Skeletal muscle satellite cell (primary cell): ENCODE measurements around the gene UBE2E1.
"Not testable (repeated sequence)": the region's sequence is repeated elsewhere in the genome, so short reads cannot be mapped to it uniquely, and the experiment has no call there.

Source experiments
- H3K27me3 ChIP-seq: 2 replicates; pipeline ENCODE4 v1.7.0; 2013; ENCODE audit warnings: low read length; ENCODE audit not compliant: control insufficient read depth, insufficient read depth
- H3K36me3 ChIP-seq: 2 replicates; pipeline ENCODE4 v1.7.0; 2013; ENCODE audit warnings: mild to moderate bottlenecking, control low read depth, low read length; ENCODE audit not compliant: insufficient read depth
- H3K4me1 ChIP-seq: 2 replicates; pipeline ENCODE4 v1.7.0; 2013; ENCODE audit warnings: low read length; ENCODE audit not compliant: control insufficient read depth, insufficient read depth
- H3K4me2 ChIP-seq: 2 replicates; pipeline ENCODE4 v1.7.0; 2013; ENCODE audit warnings: mild to moderate bottlenecking, low read length
- H3K4me3 ChIP-seq: 2 replicates; pipeline ENCODE4 v1.7.0; 2013; ENCODE audit warnings: low read length
- H3K9ac ChIP-seq: 2 replicates; pipeline ENCODE4 v1.7.0; 2013; ENCODE audit warnings: mild to moderate bottlenecking, low read depth, low read length, moderate library complexity
- H3K9me3 ChIP-seq: replicated peaks from 2 replicates; pipeline ENCODE4 v1.7.0; 2013; ENCODE audit warnings: mild to moderate bottlenecking, control low read depth, low read length

Gene UBE2E1

DNA sequence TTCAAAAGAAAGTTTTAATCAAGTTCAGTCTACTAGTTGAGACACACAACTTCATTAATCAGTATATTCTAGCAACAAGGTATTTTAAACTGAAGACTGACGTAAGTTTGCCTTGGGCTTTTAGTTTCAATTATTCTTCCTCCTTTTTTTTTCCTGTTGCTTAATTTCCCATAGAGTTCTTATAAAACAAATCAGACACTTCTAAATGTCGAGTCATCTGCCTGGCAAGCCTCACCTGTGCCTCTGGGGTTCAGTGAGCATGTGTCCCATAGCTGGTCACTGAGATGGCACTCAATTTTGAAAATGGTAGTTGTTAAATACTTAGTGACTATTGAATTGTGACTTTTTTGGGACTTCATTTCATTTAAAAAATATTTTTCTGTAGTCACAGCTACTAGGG is 83.6 kb downstream of the UBE2E1 start:
- Histone ChIP-seq H3K4me1 (no peaks in the 10 kb centered on the region), H3K9ac (no peak overlapping the region), H3K36me3 (peaks cover 24% of the 10 kb centered on the region)

GRCh38 chr3:23889950-23890349 is 84.2 kb downstream of the UBE2E1 start:
- H3K36me3 ChIP-seq, result peaks cover 24% of the 10 kb centered on the region
- no peaks in the 10 kb centered on the region for H3K9me3 ChIP-seq
- no peak overlapping the region for H3K9ac ChIP-seq
- H3K4me2 ChIP-seq, result no peak overlapping the region
- no peak overlapping the region for H3K4me3 ChIP-seq
- no peaks in the 10 kb centered on the region for H3K27me3 ChIP-seq
- H3K4me1 ChIP-seq, result no peaks in the 10 kb centered on the region

More for the DNA sequence above, 83.6 kb downstream of the UBE2E1 start:
- no peak overlapping the region for H3K4me3 ChIP-seq
- no peak overlapping the region for H3K4me2 ChIP-seq
- H3K27me3 ChIP-seq, result no peaks in the 10 kb centered on the region
- H3K9me3 ChIP-seq, result no peaks in the 10 kb centered on the region

- Histone ChIP-seq H3K9ac (no peak overlapping the region), H3K4me2 (no peak overlapping the region), H3K9me3 (no peaks in the 10 kb centered on the region), H3K27me3 (no peaks in the 10 kb centered on the region), H3K4me3 (no peak overlapping the region), H3K4me1 (no peaks in the 10 kb centered on the region), H3K36me3 (peaks cover 27% of the 10 kb centered on the region)
Observed at GRCh38 chr3:23894254-23895061, 88.7 kb downstream of the UBE2E1 start.

GRCh38 chr3:23895181-23895580 is 89.4 kb downstream of the UBE2E1 start:
- Histone ChIP-seq H3K4me1 (no peaks in the 10 kb centered on the region), H3K9ac (no peak overlapping the region), H3K9me3 (no peaks in the 10 kb centered on the region), H3K4me3 (no peak overlapping the region), H3K27me3 (no peaks in the 10 kb centered on the region), H3K4me2 (no peak overlapping the region), H3K36me3 (peaks cover 21% of the 10 kb centered on the region)

DNA sequence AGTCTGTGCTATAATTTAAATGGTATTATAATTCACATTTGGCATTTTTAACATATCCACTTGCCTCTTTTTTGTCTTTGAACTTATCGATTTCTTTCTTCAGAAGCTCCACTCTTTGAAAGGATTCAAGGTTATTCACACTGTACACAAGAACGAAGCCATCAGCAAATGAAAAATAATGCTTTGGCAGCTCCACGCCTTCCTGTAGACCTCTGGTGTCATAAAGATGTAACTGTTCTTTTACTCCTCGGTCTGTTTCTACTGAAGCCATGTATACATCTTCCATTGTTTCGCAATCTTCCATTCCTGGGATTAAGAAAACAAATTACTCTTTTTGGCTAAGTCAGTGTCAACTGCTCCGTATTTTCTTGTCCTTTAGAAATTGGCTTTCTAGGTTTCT is 95.0 kb downstream of the UBE2E1 start:
- Histone ChIP-seq H3K9me3 (no peaks in the 10 kb centered on the region), H3K9ac (no peak overlapping the region), H3K4me3 (no peak overlapping the region), H3K4me1 (no peaks in the 10 kb centered on the region), H3K36me3 (peaks cover 17% of the 10 kb centered on the region), H3K4me2 (no peak overlapping the region), H3K27me3 (no peaks in the 10 kb centered on the region)

DNA sequence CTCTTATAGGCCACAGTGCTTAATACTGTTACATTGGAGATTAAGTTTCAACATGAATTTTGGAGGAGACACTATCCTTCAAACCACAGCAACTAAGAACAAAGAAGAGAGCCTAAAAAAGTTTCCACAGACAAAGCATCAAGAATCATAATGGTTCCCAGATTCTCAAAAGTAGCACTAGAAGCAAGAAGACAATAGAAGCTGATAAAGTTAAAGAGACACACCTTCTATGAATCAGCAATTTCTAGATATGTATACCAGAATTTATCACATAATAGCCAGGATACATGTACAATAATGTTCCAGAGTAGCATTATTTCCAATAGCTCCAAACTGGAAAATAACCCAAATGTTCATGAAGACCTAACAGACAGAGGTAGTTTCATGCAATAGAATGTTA is 98.8 kb downstream of the UBE2E1 start:
- Histone ChIP-seq H3K9ac (no peak overlapping the region), H3K4me2 (no peak overlapping the region), H3K9me3 (no peaks in the 10 kb centered on the region), H3K4me1 (no peaks in the 10 kb centered on the region), H3K4me3 (no peak overlapping the region), H3K27me3 (no peaks in the 10 kb centered on the region), H3K36me3 (peaks cover 13% of the 10 kb centered on the region)

DNA sequence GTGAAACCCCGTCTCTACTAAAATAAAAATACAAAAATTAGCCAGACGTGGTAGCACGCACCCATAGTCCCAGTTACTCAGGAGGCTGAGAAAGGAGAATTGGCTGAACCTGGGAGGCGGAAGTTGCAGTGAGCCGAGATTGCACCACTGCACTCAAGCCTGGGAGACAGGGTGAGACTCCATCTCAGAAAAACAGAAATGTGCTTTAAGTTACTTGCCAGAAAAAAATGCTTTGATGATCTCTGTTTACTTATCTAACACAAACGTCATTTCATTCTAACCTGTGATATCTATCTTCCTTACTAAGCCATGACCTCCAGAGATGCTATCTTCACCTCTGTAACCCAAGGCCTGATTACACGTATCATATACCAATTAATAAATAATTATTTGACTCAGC is 103.6 kb downstream of the UBE2E1 start:
- Histone ChIP-seq H3K4me1 (peaks cover under 1% of the 10 kb centered on the region), H3K27me3 (no peaks in the 10 kb centered on the region), H3K4me3 (no peak overlapping the region), H3K36me3 (peaks cover 6% of the 10 kb centered on the region), H3K4me2 (no peak overlapping the region), H3K9me3 (no peaks in the 10 kb centered on the region), H3K9ac (no peak overlapping the region)

- no peak overlapping the region for H3K4me3 ChIP-seq
- peaks cover 15% of the 10 kb centered on the region for H3K4me1 ChIP-seq
- H3K9ac ChIP-seq, result no peak overlapping the region
- peaks cover 6% of the 10 kb centered on the region for H3K36me3 ChIP-seq
- no peak overlapping the region for H3K4me2 ChIP-seq
- H3K27me3 ChIP-seq, result no peaks in the 10 kb centered on the region
- no peaks in the 10 kb centered on the region for H3K9me3 ChIP-seq
Observed at GRCh38 chr3:23911397-23911796, 105.6 kb downstream of the UBE2E1 start.

DNA sequence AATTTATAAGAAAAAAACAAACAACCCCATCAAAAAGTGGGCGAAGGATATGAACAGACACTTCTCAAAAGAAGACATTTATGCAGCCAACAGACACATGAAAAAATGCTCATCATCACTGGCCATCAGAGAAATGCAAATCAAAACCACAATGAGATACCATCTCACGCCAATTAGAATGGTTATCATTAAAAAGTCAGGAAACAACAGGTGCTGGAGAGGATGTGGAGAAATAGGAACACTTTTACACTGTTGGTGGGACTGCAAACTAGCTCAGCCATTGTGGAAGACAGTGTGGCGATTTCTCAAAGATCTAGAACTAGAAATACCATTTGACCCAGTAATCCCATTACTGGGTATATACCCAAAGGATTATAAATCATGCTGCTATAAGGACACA is 106.6 kb downstream of the UBE2E1 start:
- H3K4me1 ChIP-seq, result peaks cover 15% of the 10 kb centered on the region
- H3K4me3 ChIP-seq, result not testable (repeated sequence)

GRCh38 chr3:23913182-23913581 is 107.4 kb downstream of the UBE2E1 start:
- no peak overlapping the region for H3K4me3 ChIP-seq
- H3K9me3 ChIP-seq, result no peaks in the 10 kb centered on the region
- peaks cover 15% of the 10 kb centered on the region for H3K4me1 ChIP-seq
- H3K27me3 ChIP-seq, result no peaks in the 10 kb centered on the region
- H3K36me3 ChIP-seq, result peaks cover 14% of the 10 kb centered on the region
- no peak overlapping the region for H3K9ac ChIP-seq
- H3K4me2 ChIP-seq, result no peak overlapping the region

More for the DNA sequence above, 106.6 kb downstream of the UBE2E1 start:
- not testable (repeated sequence) for H3K4me2 ChIP-seq, H3K9me3 ChIP-seq, H3K9ac ChIP-seq, H3K36me3 ChIP-seq, H3K27me3 ChIP-seq

GRCh38 chr3:23913873-23914743 is 108.4 kb downstream of the UBE2E1 start:
- no peak overlapping the region for H3K9ac ChIP-seq
- H3K9me3 ChIP-seq, result no peaks in the 10 kb centered on the region
- H3K27me3 ChIP-seq, result no peaks in the 10 kb centered on the region
- H3K4me3 ChIP-seq, result no peak overlapping the region
- H3K36me3 ChIP-seq, result peaks cover 21% of the 10 kb centered on the region
- H3K4me2 ChIP-seq, result no peak overlapping the region
- peaks cover 18% of the 10 kb centered on the region for H3K4me1 ChIP-seq
